Neural cell (in vitro differentiated cells): Measurements from ENCODE around the gene VAMP5. TPM values are rescaled to one million over a fixed set of nuclear protein-coding genes. Genes with fewer than 3 reads are reported as not detected.

Source experiments
- H2AFZ ChIP-seq: fragments of 200-600, 300-800 bp; sonication (generic), shearing (Covaris generic); 2 replicates; pipeline ENCODE4 v1.6.0; 2014; ENCODE audit warnings: low read depth, mild to moderate bottlenecking, antibody characterized with exemption, low read length, moderate library complexity
- H3F3A ChIP-seq: fragments of 200-600 bp; shearing (Covaris generic); 2 replicates; pipeline ENCODE4 v1.6.1; 2016; ENCODE audit warnings: mild to moderate bottlenecking, moderate library complexity, mixed read lengths, antibody characterized with exemption, low read length; ENCODE audit not compliant: insufficient read depth, poor library complexity, severe bottlenecking
- H3K27ac ChIP-seq: fragments of 200-600, 300-800 bp; sonication (generic), shearing (Covaris generic); 2 replicates; pipeline ENCODE4 v1.5.1; 2014; ENCODE audit warnings: mild to moderate bottlenecking, low read length, moderate library complexity
- H3K27me3 ChIP-seq: fragments of 300-800, 200-600 bp; sonication (generic), shearing (Covaris generic); 2 replicates; pipeline ENCODE4 v1.6.0; 2014; ENCODE audit warnings: mild to moderate bottlenecking, low read depth, low read length, moderate library complexity; ENCODE audit not compliant: insufficient read depth
- H3K36me3 ChIP-seq: fragments of 300-800, 200-600 bp; sonication (generic), shearing (Covaris generic); 2 replicates; pipeline ENCODE4 v1.5.1; 2014; ENCODE audit warnings: mild to moderate bottlenecking, antibody characterized with exemption, low read length, moderate library complexity; ENCODE audit not compliant: insufficient read depth
- H3K4me2 ChIP-seq: fragments of 300-800, 200-600 bp; sonication (generic), shearing (Covaris generic); 2 replicates; pipeline ENCODE4 v1.6.0; 2014; ENCODE audit warnings: mild to moderate bottlenecking, low read length
- H3K4me3 ChIP-seq: fragments of 300-800, 200-600 bp; sonication (generic), shearing (Covaris generic); 2 replicates; pipeline ENCODE4 v1.5.1; 2014; ENCODE audit warnings: mild to moderate bottlenecking, low read length, moderate library complexity
- H3K79me2 ChIP-seq: fragments of 200-600 bp; shearing (Covaris generic); replicated peaks from 2 replicates; pipeline ENCODE4 v1.6.0; 2014; ENCODE audit warnings: mild to moderate bottlenecking, low read length, moderate library complexity; ENCODE audit not compliant: insufficient read depth
- H3K9ac ChIP-seq: fragments of 300-800, 200-600 bp; sonication (generic), shearing (Covaris generic); 2 replicates; pipeline ENCODE4 v1.6.1; 2016; ENCODE audit warnings: mild to moderate bottlenecking, low read length, mixed read lengths
- H3K9me2 ChIP-seq: fragments of 200-600 bp; shearing (Covaris generic); 2 replicates; pipeline ENCODE4 v1.6.1; 2016; ENCODE audit warnings: mild to moderate bottlenecking, low read length, mixed read lengths; ENCODE audit not compliant: insufficient read depth
- H3K9me3 ChIP-seq: fragments of 200-600, 300-800 bp; sonication (generic), shearing (Covaris generic); 2 replicates; pipeline ENCODE4 v1.6.1; 2016; ENCODE audit warnings: mild to moderate bottlenecking, mixed run types, low read length, moderate library complexity, mixed read lengths
- H4K20me1 ChIP-seq: fragments of 200-600 bp; shearing (Covaris generic); 2 replicates; pipeline ENCODE4 v1.6.1; 2016; ENCODE audit warnings: mild to moderate bottlenecking, mixed run types; ENCODE audit not compliant: insufficient read depth
- EP300 ChIP-seq: fragments of 450-650 bp; conservative IDR thresholded peaks from 2 replicates; pipeline ENCODE4 v1.6.1; 2014; ENCODE audit warnings: antibody characterized with exemption, mild to moderate bottlenecking, moderate library complexity; ENCODE audit not compliant: poor library complexity, severe bottlenecking
- EZH2 ChIP-seq: fragments of 200-600, 300-800 bp; shearing (Covaris generic), sonication (generic); IDR thresholded peaks from 2 replicates; pipeline ENCODE4 v1.6.1; 2014; ENCODE audit warnings: antibody characterized with exemption, low read length, borderline replicate concordance, mild to moderate bottlenecking; ENCODE audit not compliant: insufficient read depth, poor library complexity, severe bottlenecking
- MXI1 ChIP-seq: fragments of 450-650 bp; conservative IDR thresholded peaks from 2 replicates; pipeline ENCODE4 v1.6.1; 2014; ENCODE audit warnings: antibody characterized with exemption, mild to moderate bottlenecking; ENCODE audit not compliant: poor library complexity, severe bottlenecking
- POLR2AphosphoS5 ChIP-seq: IDR thresholded peaks from 2 replicates; pipeline ENCODE4 v1.6.1; 2012
- RAD21 ChIP-seq: fragments of 450-650 bp; conservative IDR thresholded peaks from 2 replicates; pipeline ENCODE4 v1.6.1; 2014; ENCODE audit warnings: antibody characterized with exemption, mild to moderate bottlenecking, moderate library complexity
- REST ChIP-seq: IDR thresholded peaks from 2 replicates; pipeline ENCODE4 v1.6.1; 2012; ENCODE audit warnings: borderline replicate concordance
- SMC3 ChIP-seq: fragments of 450-650 bp; conservative IDR thresholded peaks from 2 replicates; pipeline ENCODE4 v1.6.1; 2014; ENCODE audit warnings: antibody characterized with exemption, mild to moderate bottlenecking, moderate library complexity; ENCODE audit not compliant: poor library complexity
- TAF1 ChIP-seq: IDR thresholded peaks from 2 replicates; pipeline ENCODE4 v1.6.1; 2012; ENCODE audit warnings: low read depth
- polyA plus RNA-seq: library from polyadenylated mRNA; depleted of rRNA; stranded (reverse); fragments of >200 nt; gene quantifications from 2 replicates; pipeline ENCODE4 v1.2.3, GENCODE V29; 2014
- TF ChIP-seq, protein P1 (sequence below): fragments of 450-650 bp; IDR thresholded peaks from 2 replicates; pipeline ENCODE4 v1.5.1; 2014; ENCODE audit warnings: antibody characterized with exemption, mild to moderate bottlenecking, moderate library complexity; ENCODE audit not compliant: poor library complexity, severe bottlenecking

VAMP5 gene
- polyA plus RNA-seq, 1 donor from 2014 or later: not detected

DNA sequence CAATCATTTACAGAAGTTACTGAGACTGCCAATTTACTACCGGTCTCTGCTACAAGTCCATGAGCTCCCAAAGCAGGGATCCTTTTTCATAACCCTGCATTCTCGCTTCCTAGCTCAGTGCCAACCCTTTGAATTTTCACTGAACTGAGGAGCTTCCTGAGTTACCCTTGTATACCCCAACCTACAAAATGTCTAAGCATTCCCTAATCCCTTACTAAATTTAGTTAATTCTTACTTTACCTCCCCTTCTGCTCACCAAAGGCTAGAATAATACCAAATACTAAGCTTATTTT lies 35.7 kb upstream of the VAMP5 start:
- Histone ChIP-seq H3K79me2 (no peaks in the 10 kb centered on the region), H3K9ac (no peak overlapping the region), H3F3A (no peaks in the 10 kb centered on the region), H3K9me3 (no peaks in the 10 kb centered on the region), H4K20me1 (no peaks in the 10 kb centered on the region), H3K9me2 (no peaks in the 10 kb centered on the region), H3K4me2 (no peak overlapping the region), H3K4me3 (no peak overlapping the region), H3K27me3 (no peaks in the 10 kb centered on the region), H2AFZ (no peak overlapping the region), H3K27ac (no peak overlapping the region), H3K36me3 (peaks cover 5% of the 10 kb centered on the region)
- TF ChIP-seq, protein P1, sequence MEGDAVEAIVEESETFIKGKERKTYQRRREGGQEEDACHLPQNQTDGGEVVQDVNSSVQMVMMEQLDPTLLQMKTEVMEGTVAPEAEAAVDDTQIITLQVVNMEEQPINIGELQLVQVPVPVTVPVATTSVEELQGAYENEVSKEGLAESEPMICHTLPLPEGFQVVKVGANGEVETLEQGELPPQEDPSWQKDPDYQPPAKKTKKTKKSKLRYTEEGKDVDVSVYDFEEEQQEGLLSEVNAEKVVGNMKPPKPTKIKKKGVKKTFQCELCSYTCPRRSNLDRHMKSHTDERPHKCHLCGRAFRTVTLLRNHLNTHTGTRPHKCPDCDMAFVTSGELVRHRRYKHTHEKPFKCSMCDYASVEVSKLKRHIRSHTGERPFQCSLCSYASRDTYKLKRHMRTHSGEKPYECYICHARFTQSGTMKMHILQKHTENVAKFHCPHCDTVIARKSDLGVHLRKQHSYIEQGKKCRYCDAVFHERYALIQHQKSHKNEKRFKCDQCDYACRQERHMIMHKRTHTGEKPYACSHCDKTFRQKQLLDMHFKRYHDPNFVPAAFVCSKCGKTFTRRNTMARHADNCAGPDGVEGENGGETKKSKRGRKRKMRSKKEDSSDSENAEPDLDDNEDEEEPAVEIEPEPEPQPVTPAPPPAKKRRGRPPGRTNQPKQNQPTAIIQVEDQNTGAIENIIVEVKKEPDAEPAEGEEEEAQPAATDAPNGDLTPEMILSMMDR: no peak

DNA sequence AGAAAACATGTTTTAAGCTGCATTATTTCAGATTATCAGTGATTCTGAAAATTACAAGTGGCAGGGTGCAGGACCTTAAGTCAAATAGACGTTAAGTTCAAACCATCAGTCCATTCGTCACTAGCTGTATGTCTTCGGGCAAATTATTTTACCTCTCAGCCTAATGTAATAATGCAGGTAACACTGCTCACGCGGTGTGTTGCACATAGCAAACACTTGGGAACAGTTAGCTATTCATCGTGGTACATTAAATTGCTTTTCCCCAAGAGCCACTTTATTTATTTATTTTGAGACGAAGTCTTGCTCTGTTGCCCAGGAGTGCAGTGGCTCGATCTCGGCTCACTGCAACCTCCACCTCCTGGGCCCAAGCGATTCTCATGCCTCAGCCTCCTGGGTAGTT lies 35.1 kb upstream of the VAMP5 start:
- no peak overlapping the region for H3K27ac ChIP-seq
- TF ChIP-seq EP300 (no peak), POLR2AphosphoS5 (no peak), TAF1 (no peak), EZH2 (no peak), RAD21 (no peak), MXI1 (no peak), REST (no peak), SMC3 (no peak)
- TF ChIP-seq, protein P1: no peak
- no peak overlapping the region for H3K4me2 ChIP-seq

More for the DNA sequence above, 35.1 kb upstream of the VAMP5 start:
- no peak overlapping the region for H3K9ac ChIP-seq
- H3K79me2 ChIP-seq: no peaks in the 10 kb centered on the region
- no peak overlapping the region for H3K4me3 ChIP-seq
- H3F3A ChIP-seq: no peaks in the 10 kb centered on the region
- H3K9me2 ChIP-seq: no peaks in the 10 kb centered on the region
- peaks cover 5% of the 10 kb centered on the region for H3K36me3 ChIP-seq
- H3K27me3 ChIP-seq: no peaks in the 10 kb centered on the region
- no peak overlapping the region for H2AFZ ChIP-seq
- no peaks in the 10 kb centered on the region for H3K9me3 ChIP-seq
- H4K20me1 ChIP-seq: no peaks in the 10 kb centered on the region
